GM21723 (cell line): ENCODE data around the gene AFF3.
"Not testable (repeated sequence)": the region's sequence is repeated elsewhere in the genome, so short reads cannot be mapped to it uniquely, and the experiment has no call there.

Experiments
- ATAC-seq: cut with Tn5 transposase; IDR thresholded peaks from one replicate; pipeline ENCODE4 v1.9.1; 2021; ENCODE audit warnings: mild to moderate bottlenecking, moderate library complexity; ENCODE audit not compliant: unreplicated experiment

Gene AFF3, protein sequence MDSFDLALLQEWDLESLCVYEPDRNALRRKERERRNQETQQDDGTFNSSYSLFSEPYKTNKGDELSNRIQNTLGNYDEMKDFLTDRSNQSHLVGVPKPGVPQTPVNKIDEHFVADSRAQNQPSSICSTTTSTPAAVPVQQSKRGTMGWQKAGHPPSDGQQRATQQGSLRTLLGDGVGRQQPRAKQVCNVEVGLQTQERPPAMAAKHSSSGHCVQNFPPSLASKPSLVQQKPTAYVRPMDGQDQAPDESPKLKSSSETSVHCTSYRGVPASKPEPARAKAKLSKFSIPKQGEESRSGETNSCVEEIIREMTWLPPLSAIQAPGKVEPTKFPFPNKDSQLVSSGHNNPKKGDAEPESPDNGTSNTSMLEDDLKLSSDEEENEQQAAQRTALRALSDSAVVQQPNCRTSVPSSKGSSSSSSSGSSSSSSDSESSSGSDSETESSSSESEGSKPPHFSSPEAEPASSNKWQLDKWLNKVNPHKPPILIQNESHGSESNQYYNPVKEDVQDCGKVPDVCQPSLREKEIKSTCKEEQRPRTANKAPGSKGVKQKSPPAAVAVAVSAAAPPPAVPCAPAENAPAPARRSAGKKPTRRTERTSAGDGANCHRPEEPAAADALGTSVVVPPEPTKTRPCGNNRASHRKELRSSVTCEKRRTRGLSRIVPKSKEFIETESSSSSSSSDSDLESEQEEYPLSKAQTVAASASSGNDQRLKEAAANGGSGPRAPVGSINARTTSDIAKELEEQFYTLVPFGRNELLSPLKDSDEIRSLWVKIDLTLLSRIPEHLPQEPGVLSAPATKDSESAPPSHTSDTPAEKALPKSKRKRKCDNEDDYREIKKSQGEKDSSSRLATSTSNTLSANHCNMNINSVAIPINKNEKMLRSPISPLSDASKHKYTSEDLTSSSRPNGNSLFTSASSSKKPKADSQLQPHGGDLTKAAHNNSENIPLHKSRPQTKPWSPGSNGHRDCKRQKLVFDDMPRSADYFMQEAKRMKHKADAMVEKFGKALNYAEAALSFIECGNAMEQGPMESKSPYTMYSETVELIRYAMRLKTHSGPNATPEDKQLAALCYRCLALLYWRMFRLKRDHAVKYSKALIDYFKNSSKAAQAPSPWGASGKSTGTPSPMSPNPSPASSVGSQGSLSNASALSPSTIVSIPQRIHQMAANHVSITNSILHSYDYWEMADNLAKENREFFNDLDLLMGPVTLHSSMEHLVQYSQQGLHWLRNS (N-terminal part only)

DNA sequence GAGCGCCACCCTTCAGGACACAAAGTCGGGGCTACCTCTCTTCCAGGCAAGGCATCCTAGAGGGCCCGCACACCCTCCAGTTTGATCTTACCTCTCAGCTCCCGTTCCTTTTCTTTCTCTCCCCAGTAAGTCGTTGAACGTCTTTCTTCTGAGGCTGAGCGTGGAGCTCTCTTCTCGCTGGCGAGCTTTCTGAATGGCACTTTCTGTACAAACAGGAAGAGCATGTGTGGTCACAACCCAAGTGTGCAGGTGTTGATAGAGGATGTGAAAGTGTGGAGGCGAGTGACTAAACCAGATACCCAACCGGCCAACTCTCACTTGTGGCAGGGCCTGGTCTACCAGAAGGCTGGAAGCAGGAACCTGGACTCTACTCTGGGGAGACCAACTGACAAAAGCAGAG is at the start of gene AFF3:
Gene AFF3, minus strand, starts transcription at position 198 of the 400 bp plus-strand sequence. CDS start 38,136 bp downstream, outside the sequence.
- peak; percentile 97 for ATAC-seq

DNA sequence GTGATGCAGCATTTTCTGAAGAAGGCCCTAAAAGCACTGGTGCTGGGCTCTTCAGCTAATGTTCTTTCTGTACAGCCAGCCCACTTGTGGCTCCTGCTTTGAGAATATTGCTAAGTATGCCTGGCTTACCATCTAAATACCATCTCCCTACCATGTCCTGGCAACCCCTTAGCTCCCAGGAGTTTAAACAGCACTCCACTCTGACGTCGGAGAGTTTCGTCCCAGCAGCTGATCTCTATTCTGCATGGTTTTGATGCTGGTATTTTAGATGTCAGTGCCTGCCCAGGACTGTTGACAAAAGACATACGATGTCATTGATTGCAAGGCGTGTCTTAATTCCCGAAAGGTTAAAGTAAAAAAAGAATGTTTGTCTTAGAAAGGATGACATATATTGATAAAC is 47.0 kb upstream of the AFF3 start:
- no peak for ATAC-seq

DNA sequence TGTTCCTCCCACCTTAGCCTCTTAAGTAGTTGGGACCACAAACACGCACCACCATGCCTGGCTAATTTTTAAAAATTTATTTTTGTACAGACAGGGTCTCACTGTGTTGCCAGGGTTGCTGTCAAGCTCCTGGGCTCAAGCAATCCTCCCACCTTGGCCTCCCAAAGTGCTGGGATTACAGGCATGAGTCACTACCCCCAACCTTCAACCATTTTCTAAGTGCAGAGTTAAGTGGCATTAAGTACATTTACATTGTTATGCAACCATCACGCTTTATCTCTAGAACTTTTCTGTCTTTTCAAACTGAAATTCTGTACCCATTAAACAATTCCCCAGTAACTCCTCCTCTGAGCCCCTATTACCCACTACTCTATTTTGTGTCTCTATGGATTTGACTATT is 45.9 kb upstream of the AFF3 start:
- no peak for ATAC-seq

DNA sequence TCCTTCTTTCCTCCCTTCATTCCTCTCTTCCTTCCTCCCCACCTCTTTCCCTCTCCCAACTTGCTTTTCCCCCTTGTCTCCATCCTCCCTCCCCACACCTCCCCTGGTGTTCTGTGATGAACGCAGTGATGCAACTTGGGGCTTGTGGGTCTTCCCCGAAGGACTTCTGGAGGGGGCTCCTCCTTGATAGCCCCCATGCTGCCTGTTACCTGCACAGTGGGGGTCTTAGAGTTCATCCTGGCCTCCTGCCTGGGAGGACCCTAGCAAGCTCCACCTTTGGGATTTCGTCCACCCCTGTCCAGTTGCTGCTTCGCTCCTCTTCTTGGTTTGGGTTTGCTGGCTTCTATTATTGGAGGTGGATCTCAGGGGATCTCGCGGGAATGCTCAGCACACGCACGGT is 43.7 kb upstream of the AFF3 start:
- no peak for ATAC-seq

DNA sequence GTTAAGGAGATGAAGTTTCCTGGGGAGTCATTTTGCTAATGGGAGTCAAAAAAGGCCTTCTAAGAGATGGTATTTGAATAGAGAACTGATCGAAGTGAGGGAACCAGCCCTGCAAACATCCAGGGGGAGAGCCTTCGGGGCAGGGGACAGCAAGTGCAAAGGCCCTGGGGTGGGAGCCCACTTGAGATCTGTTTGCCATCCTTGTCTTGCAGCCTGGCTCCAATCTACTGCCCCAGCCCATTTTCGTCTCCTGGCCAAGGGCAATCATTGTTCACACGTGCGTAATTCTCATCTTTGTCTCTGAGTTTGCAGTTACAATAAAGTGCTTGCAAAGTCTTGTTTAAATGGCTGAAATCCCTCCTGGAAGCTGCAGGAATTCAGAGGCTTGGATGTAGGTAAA is 43.1 kb upstream of the AFF3 start:
- no peak for ATAC-seq

DNA sequence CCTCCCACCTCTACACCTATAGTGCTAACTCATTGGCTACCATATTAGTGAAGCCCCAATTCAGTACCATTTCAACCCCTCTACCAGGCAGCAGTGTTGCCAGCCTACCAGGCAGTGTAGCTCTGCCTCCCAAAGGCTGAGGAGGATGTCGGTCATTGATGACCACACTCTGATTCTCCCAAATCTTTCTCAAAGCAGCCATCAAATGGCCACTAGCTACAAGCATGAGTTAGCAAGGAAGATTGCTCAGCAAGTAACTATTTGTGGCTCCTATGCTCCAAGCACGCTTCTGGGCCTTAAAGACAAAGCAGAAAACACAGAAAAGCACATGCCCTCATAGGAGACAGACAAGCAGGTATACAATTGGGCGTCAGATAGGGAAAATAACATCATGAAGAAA is 42.7 kb upstream of the AFF3 start:
- no peak for ATAC-seq

DNA sequence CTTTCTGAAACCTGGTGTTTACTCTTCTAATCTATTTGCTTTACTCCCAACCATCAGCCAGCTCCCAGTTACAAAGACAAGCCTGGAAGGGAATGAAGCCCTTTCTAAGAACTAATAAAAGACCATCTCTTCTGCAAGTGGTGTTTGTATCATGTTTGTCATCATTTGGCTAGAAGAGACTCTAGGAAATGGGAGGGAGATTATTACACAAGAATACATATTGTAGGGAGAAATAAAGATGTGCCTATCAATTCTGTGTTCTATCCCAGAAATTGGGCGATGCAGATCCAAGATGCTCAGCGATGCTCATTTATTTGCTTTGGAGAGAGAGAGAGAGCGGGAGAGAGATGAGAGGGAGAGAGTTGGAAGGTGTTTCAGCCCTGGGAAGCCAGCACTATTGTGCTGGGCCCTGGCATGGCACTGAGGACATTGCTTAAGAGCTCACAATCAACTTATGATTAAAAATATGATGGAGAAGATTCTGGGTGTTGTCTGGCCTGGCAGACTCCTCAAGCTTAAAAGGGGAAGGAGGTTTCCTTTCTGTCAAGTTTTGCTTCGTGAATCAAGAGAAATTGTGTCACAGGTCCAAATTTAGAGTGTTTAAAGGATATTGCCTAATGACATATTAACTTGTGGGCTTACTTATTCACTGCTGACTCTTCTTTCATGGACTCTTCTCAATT is 41.8 kb upstream of the AFF3 start:
- no peak for ATAC-seq

DNA sequence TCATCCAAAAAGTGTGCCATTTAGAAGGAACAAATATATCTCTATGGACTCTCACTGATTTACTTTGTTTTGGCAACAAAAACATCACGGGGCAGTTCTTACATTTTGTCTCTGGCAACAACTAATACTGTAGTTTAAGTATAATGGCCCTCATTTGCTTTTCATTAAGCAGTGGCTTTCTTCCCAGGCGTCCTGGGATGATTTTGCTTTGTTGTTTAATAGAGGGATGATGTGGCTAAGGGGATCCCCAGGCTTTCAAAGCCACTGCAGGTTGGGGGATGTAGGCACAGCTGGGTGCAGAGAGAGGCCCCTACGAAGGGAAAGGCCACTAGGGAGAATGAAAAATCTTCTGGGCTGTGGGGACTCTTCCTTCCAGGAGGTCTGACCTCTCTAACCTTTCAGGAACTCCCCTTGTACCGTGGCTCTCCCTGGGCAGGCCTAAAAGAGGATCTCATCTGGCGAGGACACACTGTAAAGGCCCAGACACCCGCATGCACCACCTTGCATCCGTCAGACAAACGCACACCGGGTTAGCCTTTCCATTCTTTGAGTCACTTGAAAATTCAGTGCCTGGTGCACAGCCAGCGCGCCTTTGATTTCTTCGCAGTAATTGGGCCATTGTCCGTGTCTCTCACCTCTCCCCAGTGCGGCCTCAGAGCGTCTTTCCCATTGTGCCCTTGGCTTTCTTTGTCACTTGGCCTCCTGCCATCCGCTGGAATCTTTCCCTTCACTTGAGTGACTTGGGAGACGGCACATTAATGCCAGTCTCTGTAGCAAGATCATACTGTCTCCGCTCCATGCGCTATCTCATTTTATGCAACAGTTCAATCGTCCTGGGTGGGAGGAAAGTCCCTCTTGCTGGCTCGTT is 40.3 kb upstream of the AFF3 start:
- ATAC-seq: no peak

DNA sequence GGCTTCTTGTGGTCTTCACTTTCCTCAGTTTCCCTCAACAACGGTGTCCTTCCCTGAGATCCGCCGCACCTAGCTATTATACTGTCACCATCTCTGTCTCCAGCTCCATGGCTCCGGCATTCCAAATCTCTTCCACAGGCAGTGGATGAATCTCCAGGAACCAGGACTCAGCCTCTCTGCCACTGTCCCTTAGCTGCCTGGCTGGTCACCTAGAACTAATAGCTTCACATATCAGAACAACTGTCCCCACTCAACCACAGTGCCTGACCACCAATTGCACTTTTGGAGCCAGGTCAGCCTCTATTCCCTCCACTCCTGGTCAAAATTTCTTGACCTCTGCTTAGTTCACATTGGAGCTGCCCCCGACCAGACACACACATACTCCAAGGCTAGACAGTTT is 38.1 kb upstream of the AFF3 start:
- ATAC-seq: no peak

DNA sequence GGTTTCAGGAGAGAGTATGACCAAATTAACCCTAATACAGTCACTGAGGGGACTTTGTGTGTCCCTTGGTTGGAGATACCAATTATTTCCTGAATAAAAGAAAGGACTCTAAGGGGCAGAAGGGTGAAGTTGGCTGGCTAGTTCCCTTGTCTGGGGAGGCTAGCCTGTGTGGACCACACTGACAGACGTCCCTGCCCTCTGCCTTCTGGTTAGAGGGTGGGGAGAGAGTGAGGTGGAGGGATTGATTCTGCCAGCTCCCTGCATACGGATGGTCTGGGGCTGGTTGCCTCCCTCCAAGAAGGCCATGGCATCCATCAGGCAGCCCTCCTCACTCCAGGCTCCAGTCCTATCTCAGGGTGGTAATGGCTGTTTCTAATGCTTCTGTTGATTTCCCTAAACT is 37.4 kb upstream of the AFF3 start:
- no peak for ATAC-seq

DNA sequence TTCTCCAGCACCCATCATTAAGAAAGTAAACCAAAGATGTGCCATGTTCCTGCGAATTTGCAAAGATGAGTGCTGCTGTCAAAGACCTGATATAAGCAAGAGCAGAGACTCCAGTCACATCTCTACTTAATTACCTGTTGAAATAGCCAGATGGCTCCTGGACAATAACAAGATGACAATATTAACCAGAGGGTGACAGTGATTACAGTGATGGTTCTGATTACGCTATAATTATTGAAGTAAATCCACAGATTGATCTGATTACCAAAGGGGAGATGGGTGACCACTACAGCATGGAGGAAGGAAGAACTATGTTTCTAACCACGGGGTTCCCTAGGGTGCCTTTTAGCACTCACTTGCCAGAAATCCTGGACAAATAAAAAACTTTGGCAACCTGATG is 36.5 kb upstream of the AFF3 start:
- ATAC-seq: no peak

DNA sequence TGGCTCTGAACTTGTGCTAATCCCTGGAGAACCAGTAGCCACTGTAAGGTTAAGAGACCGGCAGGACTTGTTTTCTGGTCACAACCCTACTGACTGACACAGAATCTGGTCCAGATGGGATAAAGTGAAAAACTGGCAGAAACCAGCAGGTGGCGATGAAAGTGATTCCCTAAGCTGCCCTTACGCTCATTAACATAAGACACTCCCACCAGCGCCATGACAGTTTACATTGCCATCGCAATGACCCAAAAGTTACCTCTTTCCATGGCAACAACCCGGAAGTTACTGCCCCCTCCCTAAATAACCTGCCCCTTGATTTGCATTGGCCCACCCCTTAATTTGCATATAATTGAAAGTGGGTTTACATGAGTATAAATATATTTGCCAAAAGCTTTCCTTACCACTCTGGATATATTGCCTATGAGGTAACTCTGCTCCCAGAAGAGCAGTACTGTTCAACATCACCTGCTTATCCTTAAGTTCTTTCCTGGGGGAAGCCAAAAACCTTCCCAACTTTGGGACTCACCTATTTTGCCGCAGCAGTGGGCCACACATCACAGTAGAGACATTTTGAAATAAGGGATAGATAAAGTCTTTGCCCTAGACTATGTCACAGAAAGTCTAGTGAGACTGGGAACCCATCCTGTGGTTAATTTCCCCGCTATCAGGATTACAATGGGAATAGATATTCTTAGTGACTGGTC is 35.8 kb upstream of the AFF3 start:
- ATAC-seq: no peak

DNA sequence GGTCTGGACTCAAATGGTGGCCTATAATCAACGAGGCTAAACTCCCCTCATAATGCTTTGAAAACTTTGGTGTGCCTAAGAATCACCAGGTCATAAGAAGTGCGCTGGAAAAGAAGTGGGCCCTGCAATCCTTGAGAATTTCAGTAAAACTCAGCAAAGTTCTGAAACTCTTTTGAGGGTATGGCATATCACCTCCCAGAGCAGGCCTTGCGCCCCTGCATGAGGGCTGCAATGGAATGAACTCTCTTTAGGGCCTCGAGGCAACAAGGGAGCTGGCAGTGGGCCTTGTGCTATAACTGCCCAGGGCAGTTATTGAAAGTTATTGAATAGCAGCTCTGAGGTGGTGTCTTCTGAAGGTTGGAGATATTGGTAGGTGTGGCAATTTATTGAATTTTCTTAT is 34.5 kb upstream of the AFF3 start:
- no peak for ATAC-seq

DNA sequence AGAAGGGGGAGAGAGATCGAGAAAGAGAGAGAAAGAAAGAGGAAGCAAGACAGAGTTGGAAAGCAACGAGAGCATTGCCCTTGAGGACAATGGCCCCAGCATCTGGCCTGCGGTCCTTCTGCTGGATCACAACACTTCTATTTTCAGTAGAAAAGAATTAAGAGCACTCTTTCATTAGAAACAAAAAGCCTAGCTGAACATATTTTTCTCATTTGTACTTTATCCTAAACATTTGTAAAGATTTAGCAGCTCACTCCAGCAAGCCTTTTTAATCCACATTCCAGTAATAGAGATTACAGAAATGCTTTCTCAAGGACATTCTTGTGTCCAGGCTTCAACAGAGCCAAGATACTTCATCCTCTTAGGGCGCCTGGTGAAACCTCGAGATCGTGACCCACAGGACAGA is 31.6 kb upstream of the AFF3 start:
- no peak for ATAC-seq

DNA sequence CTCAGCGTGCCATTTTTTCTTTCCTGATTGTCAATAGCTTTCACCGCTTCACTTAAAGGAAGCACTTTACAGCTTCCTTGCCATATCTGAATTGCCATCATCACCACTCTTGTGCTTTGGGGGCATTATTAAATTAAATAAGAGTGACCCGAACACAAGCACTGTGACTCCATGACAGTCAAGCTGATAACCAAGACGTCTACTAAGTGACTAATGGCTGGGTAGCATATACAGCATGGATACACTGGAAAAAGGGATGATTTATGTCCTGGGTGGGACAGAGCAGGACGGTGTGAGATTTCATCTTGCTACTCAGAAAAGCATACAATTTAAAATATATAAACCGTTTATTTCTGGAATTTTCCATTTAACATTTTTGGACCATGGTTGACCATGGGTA is 24.3 kb upstream of the AFF3 start:
- no peak for ATAC-seq

DNA sequence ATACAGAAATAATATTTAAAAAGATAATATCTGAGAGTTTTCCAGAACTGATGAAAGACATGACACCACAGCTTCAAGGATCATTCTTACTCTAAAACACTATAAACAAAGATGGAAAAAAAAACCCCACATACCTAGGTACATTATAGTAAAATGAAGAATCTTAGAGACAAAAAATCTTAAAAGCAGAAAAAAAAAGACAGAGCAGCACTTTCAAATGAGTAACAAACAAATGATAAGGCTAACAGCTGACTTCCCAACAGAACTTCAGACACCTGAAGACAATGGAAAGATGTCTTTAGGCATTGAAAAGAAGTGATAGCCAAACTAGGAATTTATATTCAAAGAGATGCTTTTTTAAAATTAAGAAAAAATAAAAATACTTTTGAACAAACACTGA is 21.2 kb upstream of the AFF3 start:
- no peak for ATAC-seq

DNA sequence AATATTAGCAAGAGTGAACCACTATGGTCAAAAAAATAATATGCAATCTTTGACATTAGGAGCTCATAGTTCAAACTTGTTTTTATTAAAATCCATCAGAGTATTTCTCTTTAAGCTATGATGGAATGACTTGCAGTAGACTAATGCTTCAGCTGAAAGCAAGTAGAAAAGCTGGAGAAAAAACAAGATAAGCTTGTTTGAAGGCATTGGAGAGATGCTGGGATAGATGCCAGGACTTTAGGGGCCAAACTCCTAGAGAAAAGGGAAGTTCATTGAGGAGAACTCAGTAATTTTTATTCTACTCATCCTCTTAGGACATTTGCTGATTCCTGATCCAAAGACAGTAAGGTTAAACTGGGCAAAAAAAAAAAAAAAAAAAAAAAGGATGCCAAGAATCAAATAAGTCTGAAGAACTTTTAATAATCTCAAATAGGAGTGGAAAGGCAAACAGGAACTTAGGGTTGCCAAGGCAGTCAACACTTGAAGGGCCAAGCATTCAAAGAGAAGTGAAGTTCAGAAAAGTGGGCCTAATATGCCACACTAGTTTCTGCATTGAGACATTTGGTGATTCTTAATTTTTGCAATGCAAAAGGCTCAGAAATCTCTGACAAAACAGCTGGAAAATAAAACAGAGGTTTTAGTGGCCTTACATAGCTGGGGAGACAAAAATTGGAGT is 19.7 kb upstream of the AFF3 start:
- ATAC-seq: no peak

DNA sequence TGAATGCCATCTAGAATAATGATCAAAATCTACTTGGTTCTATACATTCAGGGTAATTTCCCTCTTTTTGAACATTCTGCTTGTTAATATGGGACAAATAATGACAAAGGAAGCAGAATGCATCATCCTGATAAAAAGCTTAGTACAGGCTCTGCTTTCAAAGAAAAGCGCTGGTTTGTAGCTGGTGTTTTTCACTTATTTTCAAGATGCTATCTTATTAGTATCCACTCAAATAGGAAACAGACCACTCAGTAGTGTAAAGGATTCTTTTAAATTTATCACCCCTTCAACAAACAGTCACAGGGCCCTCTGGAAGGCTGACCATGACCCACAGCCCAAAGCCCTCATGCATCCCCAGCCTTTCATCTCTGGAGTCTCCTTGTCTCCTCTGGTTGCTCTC is 18.0 kb upstream of the AFF3 start:
- ATAC-seq: no peak

DNA sequence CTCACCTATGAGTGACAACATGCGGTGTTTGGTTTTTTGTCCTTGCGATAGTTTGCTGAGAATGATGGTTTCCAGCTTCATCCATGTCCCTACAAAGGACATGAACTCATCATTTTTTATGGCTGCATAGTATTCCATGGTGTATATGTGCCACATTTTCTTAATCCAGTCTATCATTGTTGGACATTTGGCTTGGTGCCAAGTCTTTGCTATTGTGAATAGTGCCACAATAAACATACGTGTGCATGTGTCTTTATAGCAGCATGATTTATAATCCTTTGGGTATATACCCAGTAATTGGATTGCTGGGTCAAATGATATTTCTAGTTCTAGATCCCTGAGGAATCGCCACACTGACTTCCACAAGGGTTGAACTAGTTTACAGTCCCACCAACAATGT is 9.4 kb upstream of the AFF3 start:
- not testable (repeated sequence) for ATAC-seq
